Frontal cortex (tissue), 4 donors: Measurements from ENCODE around the gene FGG. TPM values are rescaled to one million over a fixed set of nuclear protein-coding genes. Genes with fewer than 3 reads are reported as not detected.
A peak's percentile ranks its signal among the peaks of the same experiment; 100 is the strongest.

Source experiments
- DNase-seq, 2 donors: peaks; one replicate each; pipeline ENCODE4 v3.0.0; 2012; ENCODE audit warnings: low spot score in 2 of 2
- FAIRE-seq: peaks from 2 replicates; lab custom pipeline; 2012; peaks lifted over from hg19 to GRCh38; lab: Jason Lieb, UNC
- total RNA-seq: library from RNA; depleted of rRNA; stranded (reverse); fragments of >200 nt; gene quantifications from one replicate; pipeline ENCODE4 v1.2.3, GENCODE V29; 2014
- donor health status: control.
- donor health status: control.
- donor health status: control.

Gene FGG
- total RNA-seq, 1 donor from 2014 or later = not detected

DNA sequence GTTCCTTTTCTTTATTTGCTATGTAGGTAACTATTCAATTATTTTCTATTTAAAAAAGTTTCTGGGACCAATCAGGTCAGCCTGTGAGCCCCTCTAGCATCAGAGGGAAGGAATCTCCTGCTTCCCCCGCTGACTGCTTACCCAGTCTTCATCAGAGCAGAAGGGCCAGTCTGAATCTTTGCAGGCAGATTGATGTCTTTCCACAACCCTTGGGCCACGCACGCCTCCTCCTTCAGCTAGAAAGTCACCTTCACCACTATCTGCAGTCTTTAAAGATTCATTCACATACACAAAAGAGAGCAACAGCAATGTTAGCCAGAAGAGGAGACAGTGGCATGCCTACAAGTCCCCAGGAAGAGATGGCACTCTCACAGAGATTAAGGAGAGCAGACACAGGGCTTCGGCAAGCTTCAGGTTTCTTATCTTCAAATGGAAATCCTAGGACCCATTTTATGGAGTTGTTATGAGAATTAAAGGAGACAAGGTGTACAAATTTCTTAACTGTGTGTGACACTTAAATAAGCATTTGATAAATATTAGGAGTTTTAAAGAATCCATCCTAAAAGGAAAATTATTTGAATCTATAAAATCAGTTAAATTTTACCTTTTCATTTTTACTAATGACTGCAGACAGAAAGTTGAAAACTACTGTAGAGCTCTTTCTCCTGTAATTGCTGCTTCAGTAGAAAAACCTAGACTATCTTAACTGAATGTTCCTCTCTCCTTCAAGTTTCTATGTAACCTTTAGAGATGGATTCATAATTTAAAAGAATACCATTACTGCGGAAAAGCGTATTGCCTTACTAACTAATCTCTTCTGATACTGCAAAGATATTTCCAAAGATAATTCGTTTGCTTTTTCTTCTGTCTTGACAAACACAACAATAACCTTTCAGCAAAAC is 22.9 kb downstream of the FGG start:
- DNase-seq = no peak
- no peak for FAIRE-seq

DNA sequence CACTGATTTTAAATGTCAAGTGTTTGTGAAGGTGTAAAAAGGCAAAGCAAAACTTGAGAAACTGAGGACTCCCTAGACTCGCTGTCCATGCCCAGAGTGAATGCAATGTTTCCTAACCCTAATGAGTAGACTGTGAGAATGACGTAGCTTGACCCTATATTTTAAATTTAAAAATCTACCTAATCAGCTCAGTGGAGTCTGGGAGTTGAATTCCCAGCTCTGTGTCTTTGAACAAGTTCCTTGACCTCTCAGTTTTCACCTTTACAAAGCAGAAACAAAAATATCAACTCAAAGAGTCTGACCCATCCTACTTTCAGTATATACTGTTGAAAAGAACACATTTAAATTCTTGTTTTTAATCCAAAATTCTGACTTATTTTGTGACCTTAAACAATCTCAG is 24.3 kb downstream of the FGG start:
- DNase-seq = no peak
- no peak for FAIRE-seq

DNA sequence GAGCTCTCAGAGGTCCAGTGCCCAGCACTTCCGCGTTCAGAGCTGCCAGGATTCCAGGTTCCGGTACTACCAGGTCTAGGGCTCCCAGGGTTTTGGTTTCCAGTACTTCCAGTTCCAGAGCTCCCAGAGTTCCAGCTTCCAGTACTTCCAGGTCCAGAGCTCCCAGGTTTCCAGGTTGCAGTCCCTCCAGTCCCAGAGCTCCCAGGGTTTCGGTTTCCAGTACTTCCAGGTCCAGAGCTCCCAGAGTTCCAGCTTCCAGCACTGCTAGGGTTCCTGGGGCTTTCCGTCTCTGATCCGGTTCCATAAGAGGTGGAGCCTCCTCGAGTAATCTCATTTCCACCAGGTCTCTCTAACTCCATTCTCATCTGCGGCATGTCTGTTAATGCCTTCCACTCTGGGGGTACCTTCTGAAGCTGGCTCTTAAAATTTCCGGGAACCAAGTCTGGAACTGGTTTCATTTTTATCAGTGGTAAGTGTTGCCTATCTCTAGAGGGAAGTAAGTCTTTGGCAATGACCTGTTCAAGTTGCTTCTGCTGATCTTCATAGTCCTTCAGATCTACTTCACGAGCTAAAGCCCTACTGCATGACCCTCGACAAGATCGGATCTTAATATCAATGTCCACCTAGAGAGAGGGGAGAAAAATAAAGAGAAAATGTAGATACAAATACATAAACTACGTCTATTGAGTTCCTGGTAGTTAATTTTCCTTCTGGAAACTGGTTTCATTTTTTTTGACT is 26.0 kb downstream of the FGG start:
- FAIRE-seq (no peak), DNase-seq (no peak)

DNA sequence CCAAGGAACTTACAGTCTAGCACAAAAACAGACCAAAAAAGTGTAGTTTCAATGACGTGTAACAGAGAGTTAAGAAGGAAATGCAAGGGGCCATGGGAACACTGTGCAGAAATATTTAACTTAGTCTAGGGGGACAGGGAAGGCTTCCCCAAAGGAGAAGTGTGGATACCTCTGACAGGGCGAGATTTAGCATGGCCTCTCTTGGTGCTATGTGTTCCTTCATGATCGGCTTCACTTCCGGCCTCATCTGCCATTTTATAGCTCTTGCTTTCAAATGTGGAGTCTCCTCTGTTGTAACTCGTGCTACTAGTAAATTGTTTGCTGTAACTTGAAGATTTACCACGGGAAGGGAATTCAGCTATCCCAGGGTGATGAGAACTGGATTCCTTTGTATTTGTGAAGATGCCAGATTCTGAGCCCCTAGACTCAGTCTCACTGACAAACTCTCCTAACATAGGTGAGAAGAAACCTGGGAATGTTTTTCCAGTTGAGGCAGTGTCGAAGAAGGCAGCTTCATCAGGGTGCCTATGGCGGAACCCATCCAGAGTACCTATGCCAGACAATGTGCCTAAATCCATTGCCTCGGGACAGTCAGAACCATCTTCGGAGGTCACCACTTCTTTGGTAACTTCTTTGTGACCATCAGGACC is 27.0 kb downstream of the FGG start:
- FAIRE-seq = no peak

DNA sequence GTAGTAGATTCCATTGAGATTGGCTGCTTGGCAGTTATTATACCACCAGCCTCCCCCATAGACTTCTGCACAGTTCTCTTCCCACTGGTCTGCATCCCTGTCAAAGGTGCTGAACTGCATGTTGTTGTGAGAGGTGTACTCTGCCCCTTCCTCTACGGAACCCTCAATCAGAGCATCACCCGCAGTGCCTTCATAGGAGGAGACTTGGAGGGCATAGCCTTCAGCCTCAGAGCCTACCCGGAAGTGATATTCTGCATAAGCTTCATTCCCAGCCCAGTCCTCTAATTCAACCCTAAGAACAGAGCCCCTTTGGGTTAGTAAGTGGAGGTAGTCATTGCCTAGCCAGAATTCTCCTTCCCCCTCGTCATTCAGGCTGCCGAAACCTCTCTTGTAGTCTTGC is 28.2 kb downstream of the FGG start:
- DNase-seq (no peak), FAIRE-seq (no peak)

More for the DNA sequence above, 27.0 kb downstream of the FGG start:
- no peak for DNase-seq

DNA sequence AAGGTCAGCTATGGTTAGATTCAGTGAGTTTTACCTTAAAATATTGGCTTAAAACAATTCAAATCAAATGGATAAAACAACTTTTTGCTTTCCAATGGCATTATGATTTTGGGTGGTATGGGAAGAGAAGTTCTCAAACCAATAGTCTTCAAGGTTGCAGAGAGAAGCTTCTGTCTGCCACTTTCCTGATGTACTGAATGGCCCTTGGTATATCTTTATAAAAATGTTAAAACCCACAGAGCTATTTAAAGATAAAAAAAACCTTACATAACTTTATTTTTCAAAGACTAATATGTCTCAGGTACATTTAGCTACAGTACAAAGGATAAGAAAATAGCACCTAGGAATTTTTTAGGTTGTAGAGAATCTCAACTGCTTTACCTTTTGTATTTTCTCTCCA is 28.8 kb downstream of the FGG start:
- FAIRE-seq = no peak
- no peak for DNase-seq

DNA sequence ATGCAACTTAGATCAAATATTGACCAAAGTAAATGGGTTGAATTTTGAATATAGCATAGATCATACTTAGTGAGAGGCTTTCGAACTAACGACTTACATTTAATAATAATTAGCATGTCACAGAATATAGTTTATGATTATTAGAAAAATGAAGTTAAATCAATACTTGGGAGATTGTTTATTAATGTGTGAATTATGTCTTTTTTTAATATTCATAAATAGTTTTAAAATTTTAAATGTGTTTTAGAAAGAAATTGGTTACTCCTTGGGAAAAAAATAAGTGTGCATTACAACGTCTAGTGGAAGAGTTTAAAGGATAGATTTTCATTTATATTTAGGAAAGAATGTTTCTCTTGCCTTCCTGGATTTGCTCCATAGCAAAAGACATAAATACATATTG is 29.2 kb downstream of the FGG start:
- peak; percentile 31 for FAIRE-seq
- DNase-seq = no peak

DNA sequence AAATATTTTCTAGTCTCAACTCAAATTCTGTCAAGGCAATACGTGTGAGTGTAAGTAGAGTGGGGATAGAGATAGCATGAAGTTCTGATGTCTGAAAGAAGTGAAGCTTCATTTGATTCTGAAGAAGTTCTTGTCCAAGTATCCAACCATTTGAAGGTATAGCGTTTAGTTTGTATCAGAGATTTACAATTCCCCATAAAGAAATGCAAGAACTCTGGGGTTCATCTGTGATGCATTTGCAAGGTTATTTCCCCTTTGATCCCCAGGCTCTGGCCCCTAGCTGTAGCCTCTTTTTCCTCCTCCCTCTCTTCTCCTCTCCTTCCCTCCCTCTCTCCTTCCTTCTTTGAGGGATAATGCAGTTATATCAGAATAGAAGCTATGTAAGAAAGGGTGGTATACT is 29.7 kb downstream of the FGG start:
- DNase-seq = no peak
- no peak for FAIRE-seq

DNA sequence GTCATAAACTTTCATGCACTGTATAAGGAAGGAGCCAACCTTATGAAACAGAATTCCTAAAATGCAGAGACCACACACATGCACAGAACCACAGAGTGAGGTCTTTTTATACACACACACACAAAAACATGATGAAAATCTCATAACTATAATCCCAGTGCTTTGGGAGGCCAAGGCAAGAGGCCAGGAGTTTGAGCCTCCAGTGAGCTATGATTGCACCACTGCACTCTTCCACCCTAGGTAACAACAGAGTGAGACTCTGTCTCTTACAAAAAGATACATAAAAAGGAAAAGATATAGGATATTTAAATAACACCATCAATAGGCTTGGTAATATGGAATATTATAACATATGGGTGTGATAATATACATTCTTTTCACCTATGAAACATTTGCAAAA is 32.5 kb downstream of the FGG start:
- no peak for FAIRE-seq
- no peak for DNase-seq

DNA sequence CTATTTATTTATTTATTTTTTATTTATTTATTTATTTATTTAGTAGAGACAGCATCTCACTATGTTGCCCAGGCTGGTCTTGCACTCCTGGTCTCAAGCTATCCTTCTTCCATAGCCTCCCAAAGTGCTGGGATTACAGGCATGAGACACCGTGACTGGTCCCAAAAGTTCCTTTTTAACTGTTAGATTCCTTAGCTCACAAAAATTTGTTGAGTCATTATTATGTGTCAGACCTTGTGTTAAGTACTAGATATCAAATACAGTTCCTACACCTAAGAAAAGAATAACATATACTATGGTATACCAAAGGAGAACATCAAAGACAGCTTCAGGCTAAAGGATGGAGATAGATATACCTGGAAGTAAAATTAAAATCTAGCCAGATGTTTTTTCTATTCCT is 33.5 kb downstream of the FGG start:
- DNase-seq (no peak), FAIRE-seq (no peak)

DNA sequence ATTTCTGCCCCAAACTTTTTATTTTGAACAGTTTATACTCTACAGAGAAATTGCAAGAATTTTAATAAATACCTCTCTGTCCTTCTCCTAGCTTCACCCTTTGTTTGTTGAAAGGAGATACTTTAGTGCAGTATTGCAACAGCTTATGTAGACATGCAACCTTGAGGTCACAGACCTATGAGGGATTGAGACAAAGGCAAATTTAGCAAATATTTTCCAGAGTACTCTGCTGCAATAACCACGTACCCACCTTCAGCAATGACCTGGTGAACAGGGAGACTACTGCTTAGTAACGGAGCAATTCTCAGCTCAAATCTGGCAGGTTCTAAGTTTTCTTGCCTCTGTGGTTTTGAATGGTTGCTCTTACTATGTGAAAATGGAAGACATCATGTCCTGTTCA is 35.1 kb downstream of the FGG start:
- FAIRE-seq (no peak), DNase-seq (no peak)

DNA sequence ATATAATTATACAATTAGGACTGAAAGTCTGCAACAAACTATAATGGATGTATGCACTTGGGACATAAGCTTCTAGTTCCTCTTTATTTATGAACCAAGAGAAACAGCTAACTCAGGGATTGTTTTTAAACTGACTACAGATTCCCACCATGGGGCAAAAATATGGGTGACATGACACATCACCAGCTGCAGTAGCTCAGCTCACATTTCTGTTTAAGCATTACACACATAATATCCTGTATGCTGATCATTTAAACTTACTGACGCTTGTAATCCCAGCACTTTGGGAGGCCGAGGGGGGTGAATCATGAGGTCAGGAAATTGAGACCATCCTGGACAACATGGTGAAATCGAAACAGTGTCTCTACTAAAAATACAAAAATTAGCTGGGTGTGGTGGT is 38.1 kb downstream of the FGG start:
- no peak for FAIRE-seq
- no peak for DNase-seq

DNA sequence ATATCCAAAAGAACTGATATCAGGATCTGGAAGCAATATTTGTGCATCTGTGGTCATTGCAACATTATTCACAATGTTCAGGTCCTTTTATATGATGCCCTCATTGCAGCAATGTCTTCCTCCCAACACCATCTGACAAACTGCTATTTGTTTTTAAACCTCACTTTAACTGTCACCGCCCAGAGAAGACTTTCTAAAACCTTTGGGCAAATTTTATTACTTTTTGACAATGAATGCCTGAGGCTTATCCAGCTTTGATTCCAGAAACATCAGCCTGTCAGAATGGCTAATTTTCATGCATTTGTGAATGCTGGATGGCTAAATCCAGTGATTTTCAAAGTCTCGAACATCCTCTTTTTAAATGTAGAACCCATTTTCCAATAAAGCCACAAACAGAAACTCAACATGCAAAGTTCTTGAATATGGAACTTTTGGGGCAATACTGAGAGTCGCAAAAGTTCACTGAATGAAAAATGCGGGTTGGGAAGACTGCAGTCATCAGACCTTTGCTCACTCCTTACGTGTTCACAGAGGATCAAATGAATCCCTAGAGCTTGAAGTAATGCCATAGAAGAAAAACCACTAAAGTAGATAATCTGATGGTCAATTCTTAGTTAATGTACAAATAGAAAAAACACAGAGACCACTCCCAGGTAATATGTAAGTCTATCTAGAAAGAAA is 39.1 kb downstream of the FGG start:
- DNase-seq (no peak), FAIRE-seq (no peak)

DNA sequence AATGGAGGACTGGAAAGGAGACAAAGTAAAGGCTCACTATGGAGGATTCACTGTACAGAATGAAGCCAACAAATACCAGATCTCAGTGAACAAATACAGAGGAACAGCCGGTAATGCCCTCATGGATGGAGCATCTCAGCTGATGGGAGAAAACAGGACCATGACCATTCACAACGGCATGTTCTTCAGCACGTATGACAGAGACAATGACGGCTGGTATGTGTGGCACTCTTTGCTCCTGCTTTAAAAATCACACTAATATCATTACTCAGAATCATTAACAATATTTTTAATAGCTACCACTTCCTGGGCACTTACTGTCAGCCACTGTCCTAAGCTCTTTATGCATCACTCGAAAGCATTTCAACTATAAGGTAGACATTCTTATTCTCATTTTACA is 42.9 kb downstream of the FGG start:
- DNase-seq (no peak), FAIRE-seq (no peak)

DNA sequence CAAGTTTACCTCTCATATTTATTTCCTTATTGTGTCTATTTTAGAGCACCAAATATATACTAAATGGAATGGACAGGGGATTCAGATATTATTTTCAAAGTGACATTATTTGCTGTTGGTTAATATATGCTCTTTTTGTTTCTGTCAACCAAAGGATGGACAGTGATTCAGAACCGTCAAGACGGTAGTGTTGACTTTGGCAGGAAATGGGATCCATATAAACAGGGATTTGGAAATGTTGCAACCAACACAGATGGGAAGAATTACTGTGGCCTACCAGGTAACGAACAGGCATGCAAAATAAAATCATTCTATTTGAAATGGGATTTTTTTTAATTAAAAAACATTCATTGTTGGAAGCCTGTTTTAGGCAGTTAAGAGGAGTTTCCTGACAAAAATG is 43.4 kb downstream of the FGG start:
- FAIRE-seq = no peak
- DNase-seq = no peak

DNA sequence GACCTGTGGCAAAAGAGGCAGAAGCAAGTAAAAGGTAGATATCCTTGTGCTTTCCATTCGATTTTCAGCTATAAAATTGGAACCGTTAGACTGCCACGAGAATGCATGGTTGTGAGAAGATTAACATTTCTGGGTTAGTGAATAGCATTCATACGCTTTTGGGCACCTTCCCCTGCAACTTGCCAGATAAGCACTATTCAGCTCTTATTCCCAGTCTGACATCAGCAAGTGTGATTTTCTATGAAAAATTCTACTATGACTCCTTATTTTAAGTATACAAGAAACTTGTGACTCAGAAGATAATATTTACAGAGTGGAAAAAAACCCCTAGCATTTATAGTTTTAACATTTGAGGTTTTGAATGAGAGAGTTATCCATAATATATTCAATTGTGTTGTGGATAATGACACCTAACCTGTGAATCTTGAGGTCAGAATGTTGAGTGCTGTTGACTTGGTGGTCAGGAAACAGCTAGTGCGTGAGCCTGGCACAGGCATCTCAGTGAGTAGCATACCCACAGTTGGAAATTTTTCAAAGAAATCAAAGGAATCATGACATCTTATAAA is 45.7 kb downstream of the FGG start:
- FAIRE-seq = no peak
- no peak for DNase-seq

DNA sequence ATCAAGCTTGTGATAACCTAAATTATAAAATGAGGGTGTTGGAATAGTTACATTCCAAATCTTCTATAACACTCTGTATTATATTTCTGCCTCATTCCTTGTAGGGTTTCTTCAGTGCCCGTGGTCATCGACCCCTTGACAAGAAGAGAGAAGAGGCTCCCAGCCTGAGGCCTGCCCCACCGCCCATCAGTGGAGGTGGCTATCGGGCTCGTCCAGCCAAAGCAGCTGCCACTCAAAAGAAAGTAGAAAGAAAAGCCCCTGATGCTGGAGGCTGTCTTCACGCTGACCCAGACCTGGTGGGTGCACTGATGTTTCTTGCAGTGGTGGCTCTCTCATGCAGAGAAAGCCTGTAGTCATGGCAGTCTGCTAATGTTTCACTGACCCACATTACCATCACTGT is 46.8 kb downstream of the FGG start:
- no peak for FAIRE-seq
- DNase-seq = no peak

DNA sequence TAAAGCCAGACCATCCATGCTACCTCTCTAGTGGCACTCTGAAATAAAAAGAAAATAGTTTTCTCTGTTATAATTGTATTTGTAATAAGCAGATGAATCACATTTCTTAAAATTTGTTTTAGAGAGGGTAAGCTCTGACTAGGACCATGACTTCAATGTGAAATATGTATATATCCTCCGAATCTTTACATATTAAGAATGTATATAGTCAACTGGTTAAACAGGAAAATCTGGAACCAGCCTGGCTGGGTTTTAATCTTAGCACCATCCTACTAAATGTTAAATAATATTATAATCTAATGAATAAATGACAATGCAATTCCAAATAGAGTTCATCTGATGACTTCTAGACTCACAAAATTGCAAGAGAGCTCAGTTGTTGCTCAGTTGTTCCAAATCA is 48.1 kb downstream of the FGG start:
- FAIRE-seq (no peak), DNase-seq (no peak)

DNA sequence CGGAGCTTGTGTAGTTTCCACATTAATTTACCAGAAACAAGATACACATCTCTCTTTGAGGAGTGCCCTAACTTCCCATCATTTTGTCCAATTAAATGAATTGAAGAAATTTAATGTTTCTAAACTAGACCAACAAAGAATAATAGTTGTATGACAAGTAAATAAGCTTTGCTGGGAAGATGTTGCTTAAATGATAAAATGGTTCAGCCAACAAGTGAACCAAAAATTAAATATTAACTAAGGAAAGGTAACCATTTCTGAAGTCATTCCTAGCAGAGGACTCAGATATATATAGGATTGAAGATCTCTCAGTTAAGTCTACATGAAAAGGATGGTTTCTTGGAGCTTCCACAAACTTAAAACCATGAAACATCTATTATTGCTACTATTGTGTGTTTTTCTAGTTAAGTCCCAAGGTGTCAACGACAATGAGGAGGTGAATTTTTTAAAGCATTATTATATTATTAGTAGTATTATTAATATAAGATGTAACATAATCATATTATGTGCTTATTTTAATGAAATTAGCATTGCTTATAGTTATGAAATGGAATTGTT is 49.7 kb downstream of the FGG start, which contains the start of gene FGB:
FGB (plus strand) TSS at position 315 of the 558 bp plus-strand sequence; CDS start at position 323, 8 bp downstream.
- FAIRE-seq = no peak

DNA sequence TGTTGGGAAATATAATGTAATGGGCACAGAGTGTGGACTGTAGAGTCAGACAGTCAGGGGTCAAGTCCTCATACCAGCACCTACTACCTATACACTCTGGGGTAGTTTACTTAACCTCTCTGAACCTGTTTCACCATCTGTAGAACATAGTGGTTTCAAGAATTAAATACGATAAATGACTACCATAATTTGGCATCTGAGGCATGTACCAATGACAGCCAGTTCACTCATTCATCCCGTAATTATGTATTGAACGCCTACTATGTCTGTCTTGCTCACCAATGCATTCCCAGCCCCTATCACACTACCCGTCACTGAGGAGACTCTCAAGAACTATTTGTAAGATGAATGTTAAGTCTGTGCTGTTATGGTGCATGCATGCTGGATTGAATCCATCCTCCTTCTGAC is 51.6 kb downstream of the FGG start:
- no peak for FAIRE-seq
- DNase-seq = no peak

More for the DNA sequence above, 49.7 kb downstream of the FGG start, which contains the start of gene FGB:
- DNase-seq = no peak
